Ishikawa (cell line): ENCODE results near the gene ZNF333.
"Not testable (repeated sequence)": the region's sequence is repeated elsewhere in the genome, so short reads cannot be mapped to it uniquely, and the experiment has no call there.

Experiments
- CEBPB ChIP-seq: IDR thresholded peaks from 2 replicates; pipeline ENCODE4 v1.6.1; 2012
- CREB1 ChIP-seq: IDR thresholded peaks from 2 replicates; pipeline ENCODE4 v1.6.1; 2012; ENCODE audit warnings: low read depth
- EGR1 ChIP-seq: IDR thresholded peaks from 2 replicates; pipeline ENCODE4 v1.6.1; 2012
- EP300 ChIP-seq: IDR thresholded peaks from 2 replicates; pipeline ENCODE4 v1.6.1; 2012; ENCODE audit warnings: borderline replicate concordance
- FOXM1 ChIP-seq: IDR thresholded peaks from 2 replicates; pipeline ENCODE4 v1.6.1; 2012; ENCODE audit warnings: low read depth, borderline replicate concordance
- MAX ChIP-seq: IDR thresholded peaks from 2 replicates; pipeline ENCODE4 v1.6.1; 2012
- NFIC ChIP-seq: IDR thresholded peaks from 2 replicates; pipeline ENCODE4 v1.6.1; 2012
- RAD21 ChIP-seq: IDR thresholded peaks from 2 replicates; pipeline ENCODE4 v1.6.1; 2012; ENCODE audit warnings: low read depth
- REST ChIP-seq: IDR thresholded peaks from 2 replicates; pipeline ENCODE4 v1.6.1; 2012; ENCODE audit warnings: low read depth, mild to moderate bottlenecking
- TAF1 ChIP-seq: IDR thresholded peaks from 2 replicates; pipeline ENCODE4 v1.6.1; 2012; ENCODE audit warnings: low read depth, mild to moderate bottlenecking
- TCF12 ChIP-seq: IDR thresholded peaks from 2 replicates; pipeline ENCODE4 v1.6.1; 2012; ENCODE audit warnings: low read depth
- TEAD4 ChIP-seq: IDR thresholded peaks from 2 replicates; pipeline ENCODE4 v1.6.1; 2012
- USF1 ChIP-seq: IDR thresholded peaks from 2 replicates; pipeline ENCODE4 v1.6.1; 2012
- YY1 ChIP-seq: IDR thresholded peaks from 2 replicates; pipeline ENCODE4 v1.6.1; 2012; ENCODE audit warnings: low read depth
- ZBTB7A ChIP-seq: IDR thresholded peaks from 2 replicates; pipeline ENCODE4 v1.6.1; 2012; ENCODE audit warnings: low read depth

The ZNF333 gene

GRCh38 chr19:14774373-14774772 lies 84.5 kb downstream of the ZNF333 start:
- TF ChIP-seq NFIC, result no peak
- TF ChIP-seq ZBTB7A, result no peak
- TF ChIP-seq TCF12, result no peak
- no peak for TF ChIP-seq TEAD4
- TF ChIP-seq RAD21, result no peak
- TF ChIP-seq CEBPB, result no peak
- no peak for TF ChIP-seq CREB1
- TF ChIP-seq YY1, result no peak
- no peak for TF ChIP-seq TAF1
- no peak for TF ChIP-seq EP300
- no peak for TF ChIP-seq USF1
- TF ChIP-seq EGR1, result no peak
- no peak for TF ChIP-seq MAX
- no peak for TF ChIP-seq REST
- no peak for TF ChIP-seq FOXM1

GRCh38 chr19:14775869-14776586 lies 86.2 kb downstream of the ZNF333 start:
- no peak for TF ChIP-seq EGR1
- no peak for TF ChIP-seq REST
- TF ChIP-seq TEAD4, result no peak
- TF ChIP-seq CREB1, result no peak
- no peak for TF ChIP-seq USF1
- no peak for TF ChIP-seq NFIC
- no peak for TF ChIP-seq ZBTB7A
- TF ChIP-seq YY1, result no peak
- no peak for TF ChIP-seq FOXM1
- TF ChIP-seq MAX, result no peak
- TF ChIP-seq TCF12, result no peak
- TF ChIP-seq CEBPB, result no peak
- TF ChIP-seq EP300, result no peak
- no peak for TF ChIP-seq TAF1

- TF ChIP-seq ZBTB7A, USF1, CREB1: not testable (repeated sequence)
Observed at GRCh38 chr19:14778110-14778845, 88.4 kb downstream of the ZNF333 start, which contains the start of gene ADGRE2. TSS of gene ADGRE2 (minus strand) at chr19:14778560. CDS start at chr19:14776756, 1,804 bp downstream.

- TF ChIP-seq RAD21 (no peak), ZBTB7A (no peak), TCF12 (no peak), FOXM1 (no peak), TEAD4 (no peak)
Observed at GRCh38 chr19:14779151-14779550, 89.3 kb downstream of the ZNF333 start.
